ENCODE data around the gene FIBCD1. TPM values are rescaled to one million over a fixed set of nuclear protein-coding genes. Genes with fewer than 3 reads are reported as not detected.

The FIBCD1 gene
- total and polyA plus RNA-seq, 2 of the 8 experiments (the other 6 are each of a cell fraction or from before 2014, with no cell fraction given): 6.1 to 8.8 TPM

DNA sequence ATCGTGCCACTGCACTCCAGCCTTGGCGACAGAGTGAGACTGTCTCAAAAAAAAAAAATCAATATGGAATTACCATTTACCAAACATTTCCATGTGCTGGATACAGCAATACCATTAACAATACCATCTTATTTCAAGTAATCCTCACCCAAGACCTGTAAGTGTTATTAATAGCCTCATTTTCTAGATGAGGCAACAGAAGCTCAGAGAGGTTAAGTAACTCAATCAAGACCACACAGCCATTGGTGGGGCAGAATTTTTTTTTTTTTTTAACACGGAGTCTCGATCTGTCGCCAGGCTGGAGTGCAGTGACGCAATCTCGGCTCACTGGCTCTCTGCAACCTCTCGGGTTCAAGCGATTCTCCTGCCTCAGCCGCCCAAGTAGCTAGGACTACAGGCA is 3.6 kb upstream of the FIBCD1 start:
- FAIRE-seq (no peak), DNase-seq (ENCODE audit: low read depth in 1 of 2, low spot score in 2 of 2) (no peak)
- peaks cover 0 to 19% (median 7%) of the 10 kb centered on the region in 4 experiments; a peak in 5 of 7 replicates for H3K4me1 ChIP-seq (replicated peaks in 1 of 4; ENCODE audit: control insufficient read depth in 3 of 4, insufficient read depth in 4 of 4, low read length in 3 of 4)
- H3K14ac ChIP-seq (ENCODE audit: insufficient read length): no peak overlapping the region
- H2BK15ac ChIP-seq (ENCODE audit: low read length): no peak overlapping the region
- peaks cover 14 to 38% (median 26%) of the 10 kb centered on the region in 4 experiments for H3K27me3 ChIP-seq (replicated peaks in 1 of 4; ENCODE audit: control insufficient read depth in 3 of 4, extremely low read depth in 1 of 4, insufficient read depth in 3 of 4, low read length in 3 of 4)
- H4K8ac ChIP-seq (ENCODE audit: extremely low read depth, insufficient read depth, low read length): no peak overlapping the region
- H3K23me2 ChIP-seq (ENCODE audit: low read depth, low read length): peaks cover 14% of the 10 kb centered on the region; the same call in 1 of the 2 replicates
- WGBS, 2 experiments (ENCODE audit: extremely low coverage in 1 of 2, insufficient coverage in 1 of 2, insufficient read length in 1 of 2, insufficient replicate concordance in 2 of 2, low coverage in 1 of 2, low lambda C conversion rate in 2 of 2, missing lambda C conversion rate in 1 of 2): 96% methylated on average over 10 of the region's 10 CpGs; no CpG with 5 or more reads in 1 of the 2 experiments
- no peak overlapping the region for H2AK5ac ChIP-seq (ENCODE audit: low read depth, low read length)
- H2BK12ac ChIP-seq (ENCODE audit: low read depth, low read length): no peak overlapping the region
- no peak overlapping the region for H2BK20ac ChIP-seq (ENCODE audit: low read length)
- H2BK5ac ChIP-seq (ENCODE audit: low read depth, low read length): no peak overlapping the region
- H3K4me2 ChIP-seq (ENCODE audit: insufficient read depth in 1 of 2, low read depth in 2 of 2, low read length in 2 of 2): no peak overlapping the region
- no peak overlapping the region for H3K4ac ChIP-seq (replicated peaks; ENCODE audit: insufficient read length, low read depth, low read length)
- H4K91ac ChIP-seq (replicated peaks; ENCODE audit: insufficient read length, low read length): no peak overlapping the region
- peaks cover 3 to 5% of the 10 kb centered on the region in 2 experiments for H4K20me1 ChIP-seq (replicated peaks in 1 of 2; ENCODE audit: control insufficient read depth in 1 of 2, insufficient read depth in 2 of 2, low read length in 2 of 2)
- no peak overlapping the region for H3K4me3 ChIP-seq (ENCODE audit: extremely low read depth in 1 of 4, insufficient read depth in 2 of 4, low read depth in 3 of 4, low read length in 4 of 4)
- H3K79me1 ChIP-seq (ENCODE audit: low read depth, low read length): no peaks in the 10 kb centered on the region
- no peak overlapping the region for H3K27ac ChIP-seq (ENCODE audit: low read depth, low read length)
- no peak overlapping the region for H3K18ac ChIP-seq (ENCODE audit: extremely low read depth, low read length)
- TF ChIP-seq JUND (IDR thresholded peaks at IDR 0.05; ENCODE audit: low read length): no peak
- TF ChIP-seq KDM1A (IDR thresholded peaks at IDR 0.05; ENCODE audit: borderline replicate concordance, low read length): 0 out of 2 replicates have a peak, but pooled peaks have one; percentile 40
- no peak overlapping the region for H3K23ac ChIP-seq (ENCODE audit: insufficient read length)
- no peak overlapping the region for H3K56ac ChIP-seq (replicated peaks; ENCODE audit: insufficient read length, low read depth, low read length)
- no peak overlapping the region for H2AFZ ChIP-seq (ENCODE audit: low read length)
- no peaks in the 10 kb centered on the region for H3K9me3 ChIP-seq (ENCODE audit: insufficient read depth in 2 of 2, low read depth in 1 of 2, low read length in 1 of 2)
- no peak overlapping the region for H2BK120ac ChIP-seq (replicated peaks; ENCODE audit: low read depth, low read length)
- H3K36me3 ChIP-seq (ENCODE audit: control insufficient read depth in 2 of 4, insufficient read depth in 4 of 4, low read length in 3 of 4): no peaks in the 10 kb centered on the region; a peak in 1 of 8 replicates
- POLR2A ChIA-PET (ENCODE audit: partially characterized antibody): interaction anchor here (0.7 to 1.3 kb wide), 2 partner anchors 10 to 54 kb away, joined by 3 read pairs; no protein-coding TSS in a partner anchor
- CTCF ChIA-PET (ENCODE audit: partially characterized antibody): interaction anchor here (0.6 to 8.2 kb wide), 10 partner anchors 11 to 242 kb away, joined by 3 to 69 read pairs (median 4); no protein-coding TSS in a partner anchor
- no peak overlapping the region for H3K9ac ChIP-seq (replicated peaks in 1 of 4; ENCODE audit: extremely low read depth in 1 of 4, low read depth in 3 of 4, low read length in 3 of 4)
- H4K5ac ChIP-seq (ENCODE audit: insufficient read length, low read depth, low read length): no peak overlapping the region
- no peaks in the 10 kb centered on the region for H3K79me2 ChIP-seq (ENCODE audit: control insufficient read depth in 1 of 2, insufficient read depth in 2 of 2, low read length in 2 of 2)
